Umbilical cord (tissue), 2 donors: ENCODE results near the gene ELOVL1. TPM values are rescaled to one million over a fixed set of nuclear protein-coding genes. Genes with fewer than 3 reads are reported as not detected.
"Not testable (repeated sequence)": the region's sequence is repeated elsewhere in the genome, so short reads cannot be mapped to it uniquely, and the experiment has no call there.

ENCODE experiments used
- DNase-seq: peaks from one replicate; pipeline ENCODE4 v3.0.0-alpha.2; 2015; ENCODE audit warnings: low spot score
- total RNA-seq: library from RNA; depleted of rRNA; stranded (reverse); fragments of >200 nt; gene quantifications from one replicate; pipeline ENCODE4 v1.2.3, GENCODE V29; 2014; ENCODE audit warnings: low replicate concordance; ENCODE audit not compliant: insufficient read depth

The ELOVL1 gene
- total RNA-seq, 1 donor from 2014 or later = 18.1 TPM

DNA sequence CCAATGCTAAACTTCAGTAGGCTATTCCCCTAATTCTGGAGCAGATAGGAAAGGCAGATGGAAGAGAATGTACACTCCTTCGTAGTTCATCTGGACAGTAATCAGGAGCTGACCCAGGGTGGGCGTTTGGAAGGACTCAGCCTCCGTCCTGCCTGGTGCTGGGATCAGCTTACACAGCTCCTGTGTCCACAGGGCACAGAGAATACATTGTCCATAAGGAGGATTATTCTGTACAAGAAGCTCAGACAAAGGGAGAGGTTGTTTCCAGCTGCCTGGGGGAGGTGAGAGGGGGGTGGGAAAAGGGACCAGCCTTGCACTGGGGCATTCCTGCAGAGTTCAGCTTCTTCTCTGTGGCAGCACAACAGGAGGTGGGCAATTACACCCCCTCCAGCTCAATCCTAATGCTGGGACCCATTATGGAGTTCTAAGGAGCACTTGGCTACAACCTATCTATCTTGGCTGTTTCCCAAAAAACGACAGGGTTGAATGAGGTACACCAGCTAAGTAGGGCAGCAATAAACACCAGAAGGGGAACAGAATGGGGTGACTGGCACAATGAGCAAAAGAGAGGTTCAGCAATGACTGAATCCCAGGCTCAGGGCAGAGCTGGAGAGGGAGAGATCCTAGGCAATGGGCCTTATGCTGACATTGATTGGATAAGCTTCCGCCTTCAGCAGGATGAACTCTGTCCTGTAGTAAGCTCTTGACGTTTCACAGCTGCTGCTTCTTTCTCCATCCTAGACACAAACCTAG is 14.4 kb upstream of the ELOVL1 start:
- peak; percentile 46 for DNase-seq

GRCh38 chr1:43381612-43382011 is 13.8 kb upstream of the ELOVL1 start:
- peak; percentile 20 for DNase-seq

DNA sequence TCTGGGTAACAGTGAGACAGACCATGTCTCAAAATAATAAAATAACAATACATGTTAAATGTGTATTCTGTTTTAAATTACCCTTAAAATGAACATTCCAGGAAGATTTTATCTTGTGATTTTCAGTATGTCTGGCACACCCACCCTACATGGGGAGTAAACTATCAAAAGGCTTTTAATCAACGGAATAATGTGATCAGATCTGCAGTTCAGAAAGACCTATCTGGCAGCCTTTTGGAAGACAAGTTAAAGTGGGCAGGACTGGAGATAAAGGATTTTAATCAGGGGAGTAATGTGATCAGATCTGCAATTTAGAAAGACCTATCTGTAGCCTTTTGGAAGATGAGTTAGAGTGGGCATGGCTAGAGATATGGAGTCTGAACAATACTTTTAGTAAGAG is 11.7 kb upstream of the ELOVL1 start:
- DNase-seq = no peak

- no peak for DNase-seq
These were observed 10.0 kb upstream of the ELOVL1 start for GRCh38 chr1:43377831-43378230.

- no peak for DNase-seq
These were observed 9.0 kb upstream of the ELOVL1 start for GRCh38 chr1:43376723-43377235.

DNA sequence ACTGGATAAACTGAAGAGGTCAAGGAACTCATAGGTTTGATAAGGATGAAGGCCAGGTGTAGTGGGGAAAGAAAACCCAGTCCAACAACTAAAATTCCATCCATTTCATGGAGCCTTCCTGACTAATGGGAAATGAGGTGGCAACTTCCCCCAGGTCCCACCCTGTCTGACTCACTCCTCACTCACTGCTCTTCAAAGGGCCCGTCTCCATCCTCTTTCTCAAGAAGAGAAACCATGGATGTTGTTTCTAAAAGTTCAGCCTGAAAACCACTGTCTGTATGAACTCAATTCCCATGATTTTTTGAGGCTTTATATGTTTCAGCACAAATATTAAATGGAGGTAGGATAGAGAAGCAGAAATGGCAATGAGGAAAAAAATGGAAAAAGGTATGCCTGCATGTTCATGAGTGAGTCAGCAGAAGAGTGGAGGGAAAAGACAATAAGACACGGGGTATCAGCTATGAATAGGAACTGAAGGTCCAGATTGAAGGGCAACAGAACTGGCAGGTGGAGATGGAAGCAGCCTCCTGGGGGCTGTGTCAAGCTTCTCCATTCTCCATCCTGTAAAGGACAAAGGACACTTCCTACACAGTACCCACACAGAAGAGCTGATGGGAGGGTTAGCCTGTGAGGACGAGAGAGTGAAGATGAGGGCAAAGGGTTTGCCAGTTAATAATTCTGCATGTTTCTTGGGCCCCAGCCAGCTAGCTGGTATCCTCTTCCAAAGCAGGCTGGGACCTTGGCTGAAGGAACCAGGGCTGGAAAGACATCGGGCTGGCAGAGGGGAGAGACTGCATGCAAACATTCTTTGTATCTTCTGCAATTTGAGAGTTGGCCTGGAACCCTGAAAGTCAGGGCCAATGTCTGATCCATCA is 5.5 kb upstream of the ELOVL1 start:
- no peak for DNase-seq

DNA sequence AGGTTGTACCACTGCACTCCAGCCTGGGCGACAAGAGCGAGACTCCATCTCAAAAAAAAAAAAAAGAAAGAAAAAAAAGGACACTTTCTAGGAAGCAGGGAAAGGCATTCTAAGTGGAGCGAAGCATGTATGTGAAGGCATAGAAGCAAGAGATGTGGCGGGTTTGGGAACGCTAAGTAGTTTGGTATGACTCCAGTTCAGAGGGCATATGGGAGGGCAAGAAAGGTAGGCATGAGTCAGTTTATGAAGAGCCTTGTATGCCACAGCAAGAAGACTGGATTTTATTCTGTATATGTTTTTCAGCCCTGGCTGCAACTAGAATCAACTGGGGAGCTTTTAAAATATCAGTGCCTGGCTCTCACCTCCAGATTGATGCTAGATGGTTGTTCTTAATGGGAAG is 4.4 kb upstream of the ELOVL1 start:
- DNase-seq = no peak

DNA sequence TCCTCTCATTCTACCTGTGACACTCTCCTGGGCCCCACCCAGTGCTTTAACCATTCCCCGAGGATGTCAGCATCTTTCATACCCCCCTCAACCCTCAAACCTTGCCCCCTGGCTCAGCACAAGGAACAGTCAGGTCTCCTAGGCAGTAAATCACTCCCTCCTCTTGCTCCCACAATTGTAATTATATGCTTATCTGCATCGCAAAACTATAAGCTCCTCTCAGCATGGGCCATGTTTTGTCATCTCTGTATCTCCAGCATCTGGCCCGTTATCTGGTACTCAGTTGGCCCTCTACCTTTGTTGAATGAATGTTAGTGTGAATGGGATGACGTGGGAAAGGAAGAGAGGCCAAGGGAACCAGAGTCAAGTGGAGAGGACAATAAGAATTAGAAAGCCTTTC is 2.8 kb upstream of the ELOVL1 start:
- DNase-seq = no peak

DNA sequence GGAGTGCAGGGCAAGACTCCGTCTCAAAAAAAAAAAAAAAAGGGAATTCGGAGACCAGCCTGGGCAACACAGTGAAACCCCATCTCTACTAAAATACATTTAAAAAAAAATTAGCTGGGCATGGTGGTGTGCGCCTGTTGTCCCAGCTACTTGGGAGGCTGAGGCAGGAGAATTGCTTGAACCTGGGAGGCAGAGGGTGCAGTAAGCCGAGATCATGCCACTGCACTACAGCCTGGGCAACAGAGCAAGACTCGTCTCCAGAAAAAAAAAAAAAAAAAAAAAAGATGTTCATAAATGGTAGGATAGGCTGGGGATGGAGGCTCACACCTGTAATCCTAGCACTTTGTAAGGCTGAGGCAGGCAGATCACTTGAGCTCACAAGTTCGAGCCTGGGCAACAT is 2.0 kb upstream of the ELOVL1 start:
- DNase-seq = not testable (repeated sequence)

- DNase-seq = no peak
These were observed 822 bp upstream of the ELOVL1 start for GRCh38 chr1:43368646-43369020.

- no peak for DNase-seq
These were observed 546 bp downstream of the ELOVL1 start for GRCh38 chr1:43367026-43367903.

DNA sequence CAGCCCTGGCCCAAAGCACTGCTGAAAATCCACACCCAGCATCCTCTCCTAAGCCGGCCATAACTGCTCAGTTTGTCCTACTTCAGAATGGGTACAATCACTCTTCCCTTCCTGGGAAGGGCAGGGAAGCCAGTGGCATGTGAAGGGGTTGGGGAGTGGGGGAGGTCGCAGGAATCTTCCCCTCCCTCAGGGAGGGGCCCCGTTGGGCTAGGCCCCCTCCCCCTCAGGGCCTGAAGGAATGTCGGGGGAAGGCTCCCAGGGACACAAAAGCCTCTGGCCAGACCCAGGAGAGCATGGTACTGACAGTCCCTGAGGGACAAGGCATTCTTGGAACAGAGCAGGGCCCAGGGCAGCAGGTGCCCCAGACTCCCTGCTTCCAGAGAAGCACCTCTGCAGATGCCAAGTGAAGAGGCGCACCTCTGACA is 1.2 kb downstream of the ELOVL1 start:
- no peak for DNase-seq

DNA sequence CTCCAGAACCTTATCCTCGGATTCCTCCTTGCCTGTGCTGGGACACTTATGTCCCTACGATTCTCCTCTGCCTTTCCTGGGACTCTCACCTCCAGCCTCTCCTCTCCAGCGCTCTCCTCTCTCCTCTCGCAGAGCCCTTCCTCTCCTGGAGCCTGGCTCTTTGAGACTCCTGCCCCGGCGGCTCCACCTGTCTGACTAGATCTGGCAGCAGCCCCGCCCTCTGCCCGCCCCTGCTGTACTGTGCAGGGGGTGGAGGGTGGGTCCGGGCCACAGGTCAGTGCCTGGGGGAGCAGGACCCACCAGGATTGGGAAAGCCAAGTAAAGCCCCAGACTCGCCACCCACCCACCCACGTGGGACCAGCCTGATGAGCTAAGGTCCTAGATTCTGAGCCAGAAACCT is 1.6 kb downstream of the ELOVL1 start:
- DNase-seq = peak; percentile 36

DNA sequence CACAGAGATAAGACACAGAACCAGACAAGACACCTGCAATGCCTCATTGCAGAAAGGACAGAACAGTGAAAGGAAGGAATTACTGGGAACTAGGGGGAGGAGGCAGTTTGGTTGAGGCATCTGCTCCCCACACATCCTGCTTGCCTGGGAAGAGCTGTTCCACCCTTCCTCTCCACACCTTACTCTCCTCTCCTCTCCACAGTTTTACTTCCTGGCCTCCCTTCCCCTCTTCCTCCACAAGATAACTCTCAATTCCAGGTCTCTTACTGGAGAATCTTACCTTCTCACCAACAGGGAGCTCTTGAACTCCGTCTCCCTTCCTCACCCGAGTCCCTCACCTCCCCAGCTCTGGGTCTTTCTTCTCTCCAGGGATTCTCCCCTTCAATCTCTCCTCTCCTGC is 2.1 kb downstream of the ELOVL1 start:
- DNase-seq = no peak

GRCh38 chr1:43363935-43364525 is 3.8 kb downstream of the ELOVL1 start:
- no peak for DNase-seq

DNA sequence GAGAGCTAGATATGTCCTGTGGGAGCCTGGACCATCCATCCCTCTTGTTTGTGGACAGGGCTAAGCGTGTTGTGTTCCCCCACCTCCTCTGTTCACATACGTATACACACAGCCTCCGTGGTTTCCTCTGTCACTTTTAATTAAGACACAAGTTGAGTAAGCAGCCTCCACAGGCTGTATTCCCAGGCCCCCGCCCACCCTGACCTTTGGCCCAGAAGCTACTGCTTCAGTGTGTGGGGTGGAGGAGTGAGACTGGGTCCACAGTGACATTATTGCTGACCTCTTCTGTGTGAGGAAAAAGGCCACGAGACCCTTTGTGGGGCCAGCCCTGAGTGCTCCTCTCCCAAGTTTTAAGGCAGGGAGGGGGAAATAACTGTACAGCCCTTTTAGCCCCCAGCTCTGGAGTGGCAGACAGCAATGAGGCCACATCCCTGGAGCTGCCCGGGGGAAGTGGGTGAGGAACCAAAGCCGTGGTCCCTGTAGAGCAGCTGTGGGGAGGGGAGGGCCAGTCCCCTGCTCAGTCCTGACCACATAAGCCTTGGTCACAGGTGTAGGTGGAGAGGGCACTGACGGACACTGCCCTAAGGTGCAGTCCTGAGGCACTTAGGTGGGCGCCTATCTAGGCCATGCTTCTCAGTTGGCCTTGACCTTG is 4.4 kb downstream of the ELOVL1 start:
- no peak for DNase-seq

- DNase-seq = no peak
These were observed 7.2 kb downstream of the ELOVL1 start for GRCh38 chr1:43360616-43361015.

DNA sequence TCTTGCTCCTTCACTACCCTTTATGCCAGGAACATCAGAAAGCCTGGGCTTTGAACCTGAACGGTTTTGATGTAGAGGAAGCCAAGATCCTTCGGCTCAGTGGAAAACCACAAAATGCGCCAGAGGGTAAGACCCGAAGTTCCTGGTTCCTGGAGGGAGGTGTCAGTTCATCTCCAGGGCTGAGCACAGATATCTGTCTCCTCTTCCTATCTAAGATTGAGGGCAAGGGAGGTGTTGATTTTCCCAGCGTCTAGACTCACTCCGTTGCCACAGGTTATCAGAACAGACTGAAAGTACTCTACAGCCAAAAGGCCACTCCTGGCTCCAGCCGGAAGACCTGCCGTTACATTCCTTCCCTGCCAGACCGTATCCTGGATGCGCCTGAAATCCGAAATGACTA is 8.1 kb downstream of the ELOVL1 start:
- DNase-seq = no peak

GRCh38 chr1:43358746-43359693 is 8.8 kb downstream of the ELOVL1 start, which contains the start of gene CDC20:
Gene CDC20, plus strand, starts transcription at chr1:43358981. Its CDS starts 235 bp downstream, at chr1:43359216.
- peak; percentile 99 for DNase-seq
